AG09319 (cell line): ENCODE data around the gene TAS2R40.
"Not testable (repeated sequence)": the region's sequence is repeated elsewhere in the genome, so short reads cannot be mapped to it uniquely, and the experiment has no call there.

Experiments
- DNase-seq: peaks from one replicate; pipeline ENCODE4 v3.0.0-alpha.2; 2010; ENCODE audit warnings: low read depth; ENCODE audit errors: extremely low read depth
- TF ChIP-seq, protein P1 (sequence below): IDR thresholded peaks from 2 replicates; pipeline ENCODE4 v1.5.1; 2011; ENCODE audit warnings: low read depth, mild to moderate bottlenecking, inconsistent platforms, low read length, moderate library complexity

The TAS2R40 gene

DNA sequence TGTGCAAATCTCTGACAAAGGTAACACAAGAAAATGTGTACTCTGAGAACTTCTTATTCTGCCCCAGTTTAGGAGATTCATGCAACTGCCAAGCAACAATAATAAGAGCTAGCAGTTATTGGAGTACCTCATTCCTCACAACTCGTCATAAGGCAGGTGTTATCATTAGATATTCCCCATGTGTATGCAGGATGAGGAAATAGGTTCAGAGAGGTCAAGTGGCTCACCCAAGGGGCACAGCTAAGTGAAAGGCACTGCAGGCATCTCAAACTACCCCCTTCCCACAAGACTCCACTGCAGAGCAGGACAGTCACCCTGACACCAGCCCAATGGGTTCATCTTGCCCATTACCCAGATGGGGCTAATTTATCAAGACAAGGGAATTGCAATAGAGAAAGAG, 40.1 kb downstream of the TAS2R40 start:
- TF ChIP-seq, protein P1, sequence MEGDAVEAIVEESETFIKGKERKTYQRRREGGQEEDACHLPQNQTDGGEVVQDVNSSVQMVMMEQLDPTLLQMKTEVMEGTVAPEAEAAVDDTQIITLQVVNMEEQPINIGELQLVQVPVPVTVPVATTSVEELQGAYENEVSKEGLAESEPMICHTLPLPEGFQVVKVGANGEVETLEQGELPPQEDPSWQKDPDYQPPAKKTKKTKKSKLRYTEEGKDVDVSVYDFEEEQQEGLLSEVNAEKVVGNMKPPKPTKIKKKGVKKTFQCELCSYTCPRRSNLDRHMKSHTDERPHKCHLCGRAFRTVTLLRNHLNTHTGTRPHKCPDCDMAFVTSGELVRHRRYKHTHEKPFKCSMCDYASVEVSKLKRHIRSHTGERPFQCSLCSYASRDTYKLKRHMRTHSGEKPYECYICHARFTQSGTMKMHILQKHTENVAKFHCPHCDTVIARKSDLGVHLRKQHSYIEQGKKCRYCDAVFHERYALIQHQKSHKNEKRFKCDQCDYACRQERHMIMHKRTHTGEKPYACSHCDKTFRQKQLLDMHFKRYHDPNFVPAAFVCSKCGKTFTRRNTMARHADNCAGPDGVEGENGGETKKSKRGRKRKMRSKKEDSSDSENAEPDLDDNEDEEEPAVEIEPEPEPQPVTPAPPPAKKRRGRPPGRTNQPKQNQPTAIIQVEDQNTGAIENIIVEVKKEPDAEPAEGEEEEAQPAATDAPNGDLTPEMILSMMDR, result no peak
- no peak for DNase-seq

DNA sequence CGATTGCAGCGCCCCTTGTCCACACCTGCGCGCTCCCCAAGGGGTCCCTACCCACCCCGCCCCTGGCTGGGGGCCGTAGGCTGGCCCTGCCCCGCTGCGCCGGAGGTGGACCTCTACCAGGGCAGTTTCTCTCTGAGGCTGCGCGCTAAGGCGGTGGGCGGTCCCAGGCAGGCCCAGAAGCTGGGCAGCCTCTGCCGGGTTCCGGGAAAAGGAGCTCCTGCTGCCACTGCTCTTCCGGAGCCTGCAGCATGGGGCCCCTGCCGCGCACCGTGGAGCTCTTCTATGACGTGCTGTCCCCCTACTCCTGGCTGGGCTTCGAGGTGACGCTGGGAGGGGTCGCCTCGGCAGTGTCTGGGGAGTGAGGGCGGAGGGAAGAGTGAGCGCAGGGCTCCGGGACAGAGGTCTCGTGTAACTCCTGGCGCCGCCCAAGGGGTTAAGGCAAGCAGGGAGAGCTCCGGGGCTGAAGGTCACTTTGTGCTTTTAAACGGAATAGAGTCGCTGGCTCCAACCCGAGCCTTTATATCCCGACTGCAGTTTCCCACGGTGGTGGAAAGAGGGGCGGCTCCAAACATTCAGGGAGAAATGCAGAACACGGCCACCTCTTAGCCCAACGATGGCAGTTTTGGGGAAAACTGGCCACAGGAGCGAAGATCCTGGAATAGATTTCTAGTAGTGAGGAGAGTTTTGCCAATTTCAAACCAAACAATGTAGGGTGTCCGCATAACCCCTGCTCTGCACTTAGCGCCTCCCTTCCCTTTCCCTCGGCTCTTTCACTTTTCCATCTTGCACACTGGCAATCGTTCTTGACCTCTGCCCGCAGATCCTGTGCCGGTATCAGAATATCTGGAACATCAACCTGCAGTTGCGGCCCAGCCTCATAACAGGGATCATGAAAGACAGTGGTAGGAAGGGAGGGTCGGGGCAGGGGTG, 41.7 kb downstream of the TAS2R40 start, which contains the start of gene GSTK1:
GSTK1 (plus strand) TSS at position 176 of the 930 bp plus-strand sequence; CDS start at position 249, 73 bp downstream.
- DNase-seq, result peak; percentile 11
- TF ChIP-seq, protein P1, result no peak

DNA sequence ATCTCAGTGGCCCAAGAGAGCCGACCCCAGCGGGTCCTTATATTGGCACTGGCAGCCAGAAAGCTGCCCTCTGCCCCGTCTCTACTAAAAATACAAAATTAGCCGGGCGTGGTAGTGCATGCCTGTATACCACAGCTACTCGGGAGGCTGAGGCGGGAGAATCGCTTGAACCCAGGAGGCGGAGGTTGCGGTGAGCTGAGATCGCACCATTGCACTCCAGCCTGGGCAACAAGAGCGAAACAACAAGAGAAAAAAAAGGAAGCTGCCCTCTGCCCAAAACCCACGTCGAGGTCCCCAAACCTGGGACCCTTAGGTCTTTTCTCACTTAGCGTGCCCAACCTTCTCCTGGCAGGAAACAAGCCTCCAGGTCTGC, 42.3 kb downstream of the TAS2R40 start:
- not testable (repeated sequence) for DNase-seq

DNA sequence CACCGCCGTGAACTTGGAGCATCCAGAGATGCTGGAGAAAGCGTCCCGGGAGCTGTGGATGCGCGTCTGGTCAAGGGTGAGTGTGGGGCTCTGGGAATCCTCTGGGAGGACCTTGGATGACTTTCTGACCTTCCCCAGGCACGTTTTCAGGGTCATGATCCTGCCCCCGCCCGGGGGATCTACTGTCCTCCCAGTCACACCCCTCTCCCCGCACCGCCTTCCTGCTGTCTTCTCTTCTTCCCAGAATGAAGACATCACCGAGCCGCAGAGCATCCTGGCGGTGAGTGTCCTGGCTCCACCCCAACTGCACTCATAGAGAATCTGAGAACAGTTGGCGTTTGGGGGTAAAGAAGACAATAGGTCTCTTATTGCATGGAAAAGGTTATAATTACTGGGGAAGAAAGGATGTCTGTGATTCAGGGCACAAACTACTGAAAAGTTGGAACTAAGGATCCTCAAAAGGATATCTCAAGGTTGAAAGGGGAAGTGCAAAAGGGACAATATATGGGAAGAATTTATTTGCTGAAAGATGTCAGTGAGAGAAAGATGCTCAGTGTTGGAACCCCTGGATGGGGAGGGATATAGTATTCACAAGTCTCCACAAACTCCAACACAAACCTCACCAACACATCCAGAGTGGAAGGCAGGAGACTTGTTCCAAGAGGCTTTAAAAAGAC, 43.3 kb downstream of the TAS2R40 start:
- no peak for DNase-seq
- TF ChIP-seq, protein P1, result no peak

DNA sequence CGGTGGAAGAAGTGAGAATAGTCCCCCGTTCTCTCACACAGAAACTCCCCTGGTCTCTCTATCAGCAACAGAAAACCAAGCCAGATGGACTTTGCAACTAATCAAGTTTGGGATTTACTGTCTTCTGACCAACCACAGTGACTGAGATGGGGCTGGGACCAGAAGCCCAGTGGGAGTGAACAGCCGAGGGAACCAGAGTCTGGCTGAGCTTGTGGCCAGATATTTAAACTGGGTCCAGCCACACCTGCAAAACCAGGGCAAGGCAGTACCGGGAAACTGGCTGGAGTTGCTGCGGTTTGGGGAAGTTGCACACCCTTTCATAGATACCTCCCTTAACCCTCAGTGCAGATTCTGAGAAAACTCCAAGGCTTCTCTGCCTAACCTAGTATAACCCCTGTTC, 47.4 kb downstream of the TAS2R40 start:
- TF ChIP-seq, protein P1, result no peak
- no peak for DNase-seq

DNA sequence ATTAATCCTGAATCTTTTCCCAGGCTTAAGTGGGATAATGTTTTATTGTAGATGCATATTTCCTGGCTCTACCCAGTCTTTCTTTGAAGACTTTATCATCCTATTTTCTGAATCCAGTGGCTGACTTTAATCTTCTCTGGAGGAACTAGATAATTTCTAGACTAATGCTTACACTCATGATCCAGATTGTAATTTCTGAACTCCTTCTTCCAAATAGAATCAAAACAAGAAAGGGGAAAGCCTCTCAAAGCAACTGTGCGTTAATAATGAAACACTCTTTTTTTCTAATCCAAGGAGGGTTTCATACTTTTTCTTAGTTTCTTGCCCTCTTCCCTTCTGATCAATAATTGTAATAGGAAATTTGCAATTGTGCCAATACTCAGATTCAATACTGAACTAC, 49.4 kb downstream of the TAS2R40 start:
- DNase-seq, result no peak
- TF ChIP-seq, protein P1, result no peak
